ENCODE results near the gene GATAD2B. TPM values are rescaled to one million over a fixed set of nuclear protein-coding genes. Genes with fewer than 3 reads are reported as not detected.
A peak's percentile ranks its signal among the peaks of the same experiment; 100 is the strongest.

The GATAD2B gene
- polyA plus RNA-seq, 1 experiment, result 4.8 TPM

- no peaks in the 10 kb centered on the region; the same call in 1 of the 2 replicates for H3K9me3 ChIP-seq (ENCODE audit: control insufficient read depth, insufficient read depth, low read length)
- peak overlapping the region; percentile 90 for H3K4me3 ChIP-seq (ENCODE audit: low read depth, low read length)
- ChIA-PET POLR2A (interaction anchor here (0.5 to 3.3 kb wide), 5 partner anchors 15 to 57 kb away, joined by 5 to 26 read pairs (median 11); partner anchors contain the start of genes DENND4B, JTB, RAB13 and RPS27), CTCF (interaction anchor here (0.6 to 2.0 kb wide), 5 partner anchors 10 to 337 kb away, joined by 3 to 9 read pairs (median 5); partner anchors contain the start of genes DENND4B and RAB13)
- DNase-seq (ENCODE audit: low read depth, low spot score), result no peak
- H3K27ac ChIP-seq (ENCODE audit: low read depth, low read length), result peak overlapping the region; percentile 83
- no peaks in the 10 kb centered on the region for H3K27me3 ChIP-seq (ENCODE audit: control insufficient read depth, insufficient read depth, low read length)
- no peak for TF ChIP-seq CTCF (IDR thresholded peaks at IDR 0.05; ENCODE audit: low read depth, low read length)
Observed at GRCh38 chr1:153962088-153963029, 39.6 kb upstream of the GATAD2B start.

GRCh38 chr1:153961421-153961820 is 38.6 kb upstream of the GATAD2B start:
- Histone ChIP-seq H3K27me3 (ENCODE audit: control insufficient read depth, insufficient read depth, low read length) (no peaks in the 10 kb centered on the region), H3K27ac (ENCODE audit: low read depth, low read length) (no peak overlapping the region), H3K4me3 (ENCODE audit: low read depth, low read length) (peak overlapping the region; percentile 90), H3K9me3 (ENCODE audit: control insufficient read depth, insufficient read depth, low read length) (no peaks in the 10 kb centered on the region; the same call in 1 of the 2 replicates)
- DNase-seq (ENCODE audit: low read depth, low spot score), result no peak
- no peak for TF ChIP-seq CTCF (IDR thresholded peaks at IDR 0.05; ENCODE audit: low read depth, low read length)
- ChIA-PET CTCF (interaction anchor here (1.2 kb wide), 2 partner anchors 15 to 25 kb away, joined by 3 to 5 read pairs; partner anchors contain the start of genes DENND4B and RAB13), POLR2A (interaction anchor here (3.3 kb wide), 1 partner anchor 16 kb away, joined by 26 read pairs; the partner anchor contains the start of gene JTB)

GRCh38 chr1:153960206-153960605 is 37.4 kb upstream of the GATAD2B start:
- H3K4me3 ChIP-seq (ENCODE audit: low read depth, low read length), result no peak overlapping the region
- no peaks in the 10 kb centered on the region; the same call in 1 of the 2 replicates for H3K9me3 ChIP-seq (ENCODE audit: control insufficient read depth, insufficient read depth, low read length)
- no peak for TF ChIP-seq CTCF (IDR thresholded peaks at IDR 0.05; ENCODE audit: low read depth, low read length)
- ChIA-PET POLR2A (no interaction called here), CTCF (interaction anchor here (1.7 kb wide), 1 partner anchor 13 kb away, joined by 4 read pairs; no protein-coding TSS in a partner anchor)
- DNase-seq (ENCODE audit: low read depth, low spot score), result no peak
- H3K27ac ChIP-seq (ENCODE audit: low read depth, low read length), result no peak overlapping the region
- no peaks in the 10 kb centered on the region for H3K27me3 ChIP-seq (ENCODE audit: control insufficient read depth, insufficient read depth, low read length)

- H3K27ac ChIP-seq (ENCODE audit: low read depth, low read length), result no peak overlapping the region
- no peaks in the 10 kb centered on the region; the same call in 1 of the 2 replicates for H3K9me3 ChIP-seq (ENCODE audit: control insufficient read depth, insufficient read depth, low read length)
- H3K4me3 ChIP-seq (ENCODE audit: low read depth, low read length), result no peak overlapping the region
- no peaks in the 10 kb centered on the region for H3K27me3 ChIP-seq (ENCODE audit: control insufficient read depth, insufficient read depth, low read length)
- POLR2A ChIA-PET, result interaction anchor here (1.6 kb wide), 2 partner anchors 18 to 31 kb away, joined by 9 to 16 read pairs; partner anchors contain the start of genes JTB and RPS27
- TF ChIP-seq CTCF (IDR thresholded peaks at IDR 0.05; ENCODE audit: low read depth, low read length), result no peak
- CTCF ChIA-PET, result interaction anchor here (1.7 kb wide), 1 partner anchor 13 kb away, joined by 4 read pairs; no protein-coding TSS in a partner anchor
- no peak for DNase-seq (ENCODE audit: low read depth, low spot score)
Observed at GRCh38 chr1:153959454-153959853, 36.7 kb upstream of the GATAD2B start.

Measured in AG04450 (cell line).